HG02610 (cell line): ENCODE measurements around the gene POLN.
"Not testable (repeated sequence)": the region's sequence is repeated elsewhere in the genome, so short reads cannot be mapped to it uniquely, and the experiment has no call there.

ENCODE experiments used
- ATAC-seq: cut with Tn5 transposase; IDR thresholded peaks from one replicate; pipeline ENCODE4 v1.9.1; 2021; ENCODE audit warnings: mild to moderate bottlenecking, moderate library complexity; ENCODE audit not compliant: unreplicated experiment

Gene POLN

GRCh38 chr4:2172161-2172560 lies 69.8 kb downstream of the POLN start:
- no peak for ATAC-seq

- no peak for ATAC-seq
These were observed 73.2 kb downstream of the POLN start for GRCh38 chr4:2168469-2169319.

DNA sequence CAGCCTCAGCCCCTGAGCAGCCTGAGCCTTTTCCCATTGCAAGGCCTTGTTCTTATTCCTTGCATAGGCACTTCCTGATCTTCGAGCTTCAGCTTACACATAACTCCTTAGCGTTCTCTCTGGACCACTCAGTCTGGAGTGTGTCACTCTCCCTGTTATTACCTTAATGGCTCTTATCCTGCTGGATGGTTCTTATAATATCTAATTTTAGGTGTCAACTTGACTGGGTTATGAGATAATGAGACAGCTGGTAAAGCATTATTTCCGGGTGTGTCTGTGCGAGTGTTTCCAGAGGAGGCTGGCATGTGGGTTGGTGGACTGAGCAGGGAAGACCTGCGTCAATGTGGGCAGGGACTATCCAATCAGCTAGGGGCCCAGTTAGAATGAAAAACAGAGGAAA lies 75.7 kb downstream of the POLN start:
- ATAC-seq, result no peak

GRCh38 chr4:2165391-2165790 lies 76.5 kb downstream of the POLN start:
- ATAC-seq, result no peak

DNA sequence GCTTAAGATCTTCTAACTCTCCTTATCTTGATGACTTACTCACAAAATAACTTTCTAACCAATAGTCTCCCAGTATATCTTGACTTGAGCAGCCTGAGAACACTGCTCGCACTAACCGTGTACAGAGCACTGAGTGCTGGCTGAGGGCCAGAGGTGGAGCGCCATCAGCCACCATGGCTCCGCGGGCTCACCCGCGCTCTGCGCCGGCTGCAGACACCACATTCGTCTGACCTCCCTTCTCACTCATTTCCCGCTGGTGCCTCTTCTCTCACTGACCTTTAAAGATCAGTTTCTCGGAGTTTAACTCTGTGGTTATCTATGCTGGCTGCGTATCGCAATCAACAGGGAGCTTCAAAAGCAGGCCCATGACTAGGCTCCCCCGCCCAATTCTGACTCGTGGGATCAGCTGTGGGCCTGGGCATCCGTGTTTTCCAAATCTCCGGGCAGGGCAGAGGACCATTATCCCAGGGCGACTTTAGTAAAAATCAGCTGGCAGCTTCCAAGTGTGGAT lies 78.6 kb downstream of the POLN start:
- no peak for ATAC-seq

DNA sequence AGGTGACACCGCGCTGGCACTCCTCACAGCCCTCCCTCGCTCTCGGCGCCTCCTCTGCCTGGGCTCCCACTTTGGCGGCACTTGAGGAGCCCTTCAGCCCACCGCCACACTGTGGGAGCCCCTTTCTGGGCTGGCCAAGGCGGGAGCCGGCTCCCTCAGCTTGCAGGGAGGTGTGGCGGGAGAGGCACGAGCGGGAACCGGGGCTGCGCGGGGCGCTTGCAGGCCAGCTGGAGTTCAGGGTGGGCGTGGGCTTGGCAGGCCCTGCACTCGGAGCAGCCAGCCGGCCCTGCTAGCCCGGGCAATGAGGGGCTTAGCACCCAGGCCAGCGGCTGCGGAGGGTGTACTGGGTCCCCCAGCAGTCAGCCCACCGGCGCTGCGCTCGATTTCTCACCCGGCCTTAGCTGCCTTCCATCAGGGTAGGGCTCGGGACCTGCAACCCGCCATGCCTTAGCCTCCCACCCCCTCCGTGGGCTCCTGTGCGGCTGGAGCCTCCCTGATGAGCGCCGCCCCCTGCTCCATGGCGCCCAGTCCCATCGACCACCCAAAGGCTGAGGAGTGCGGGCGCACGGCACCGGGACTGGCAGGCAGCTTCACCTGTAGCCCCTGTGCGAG lies 80.7 kb downstream of the POLN start:
- not testable (repeated sequence) for ATAC-seq

DNA sequence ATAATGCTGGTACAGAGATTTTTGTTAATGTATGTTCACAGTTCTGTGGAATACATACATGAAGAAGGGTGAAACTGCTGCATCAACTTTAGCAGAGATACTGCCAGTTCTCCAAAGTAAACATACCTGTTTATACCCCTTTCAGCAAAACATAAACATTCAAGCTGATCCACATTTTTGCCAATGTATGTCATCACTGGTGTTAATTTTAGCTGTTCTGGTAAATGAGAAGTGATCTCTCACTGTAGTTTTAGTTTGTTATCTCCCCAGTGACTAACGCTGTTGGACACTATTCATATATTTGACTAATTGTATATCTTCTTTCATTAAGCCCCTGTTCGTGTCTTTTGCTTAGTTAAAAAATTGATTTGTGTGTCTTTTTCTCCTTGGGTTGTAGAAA lies 82.0 kb downstream of the POLN start:
- ATAC-seq, result no peak

DNA sequence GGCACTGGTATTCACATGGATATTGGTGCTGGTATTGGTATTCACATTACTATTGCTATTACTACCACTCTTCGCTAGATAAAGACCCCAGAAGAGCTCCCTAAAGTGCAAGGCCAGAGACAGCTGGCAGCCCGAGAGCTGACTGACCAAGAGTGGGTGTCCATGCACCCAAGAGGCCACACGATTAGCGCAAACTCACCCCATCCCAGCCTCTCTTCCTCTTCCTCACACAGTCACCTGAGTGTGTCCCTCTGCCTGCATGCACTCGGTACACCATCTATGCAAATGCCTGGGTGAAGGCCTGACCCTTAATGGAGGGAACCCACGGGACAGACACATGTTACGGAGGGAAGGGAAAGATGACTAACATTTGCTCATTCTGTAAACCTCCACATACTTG lies 86.7 kb downstream of the POLN start:
- ATAC-seq, result no peak

DNA sequence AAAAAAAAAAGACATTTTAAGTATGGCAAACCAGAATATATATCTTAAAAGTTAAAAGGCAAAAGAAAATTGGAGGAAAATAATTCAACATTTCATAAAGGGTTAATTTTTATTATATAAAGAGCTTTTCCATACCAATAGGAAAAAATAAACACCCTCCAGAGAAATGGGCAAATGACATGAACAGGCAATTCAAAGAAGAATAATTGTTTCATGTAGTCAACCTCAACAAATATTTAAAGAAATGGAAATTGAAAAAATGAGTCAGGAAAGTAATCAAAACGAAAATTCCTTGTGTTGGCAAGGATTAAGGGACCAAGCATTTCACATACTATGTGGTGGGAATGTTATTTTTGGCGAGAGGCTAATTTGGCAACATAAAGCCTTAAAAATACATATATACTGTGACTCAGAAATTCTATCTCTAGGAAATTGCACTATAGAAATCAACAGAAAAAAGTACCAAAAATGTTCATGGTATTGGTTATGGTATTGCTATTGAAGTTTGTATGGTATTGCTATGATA lies 87.6 kb downstream of the POLN start:
- ATAC-seq, result no peak

- ATAC-seq, result no peak
These were observed 90.4 kb downstream of the POLN start for GRCh38 chr4:2151544-2151943.

DNA sequence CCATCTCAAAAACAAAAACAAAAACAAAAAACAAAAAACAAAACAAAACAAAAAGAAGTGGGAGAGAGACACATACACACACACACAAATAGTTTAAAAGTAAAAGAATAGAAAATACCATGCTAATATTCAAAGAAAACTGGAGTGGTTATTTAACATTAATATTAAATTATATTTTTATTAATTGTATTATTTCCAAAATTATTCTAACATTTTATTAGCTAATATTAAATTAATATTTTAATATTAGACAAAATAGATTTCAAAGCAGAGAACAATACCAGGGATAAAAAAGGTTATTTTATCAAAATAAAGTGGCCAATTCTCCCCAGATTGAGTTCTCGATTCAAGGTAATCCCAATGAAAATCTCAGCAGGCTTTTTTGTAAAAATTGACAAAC lies 91.8 kb downstream of the POLN start:
- ATAC-seq, result no peak

DNA sequence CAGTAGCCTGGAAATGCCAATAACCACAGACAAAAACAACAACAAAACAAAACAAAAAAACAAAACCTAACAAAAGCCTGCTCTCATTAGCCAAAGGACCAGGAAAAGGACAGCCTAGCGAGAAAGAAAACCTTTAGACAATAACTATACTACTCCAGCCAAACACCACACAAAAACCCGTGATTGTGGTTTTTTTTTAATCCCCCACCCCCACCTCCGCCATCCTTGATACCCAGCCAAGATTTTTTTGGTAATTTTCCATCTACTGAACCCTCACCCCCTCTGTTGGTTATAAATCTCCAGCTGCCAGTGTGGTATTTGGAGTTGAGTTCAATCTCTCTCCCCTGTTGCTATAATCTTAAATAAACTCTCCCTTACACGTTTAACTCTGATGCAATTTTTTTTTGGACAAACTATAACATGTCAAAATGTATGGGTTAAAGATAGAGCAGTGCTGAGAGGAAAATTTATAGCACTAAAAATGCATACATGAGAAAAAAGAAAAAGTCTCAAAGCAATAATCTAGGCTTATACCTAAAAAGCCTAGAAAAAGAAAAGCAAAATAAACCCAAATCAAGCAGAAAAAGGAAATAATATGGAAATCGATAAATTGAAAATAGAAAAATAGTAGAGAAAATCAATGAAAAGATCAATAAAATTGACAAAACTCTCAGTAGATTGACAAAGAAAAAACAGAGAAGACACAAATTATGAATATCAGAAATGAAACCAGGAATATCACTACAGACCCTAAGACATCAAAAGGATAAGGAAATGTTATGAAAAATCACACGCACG lies 99.1 kb downstream of the POLN start:
- ATAC-seq, result no peak

DNA sequence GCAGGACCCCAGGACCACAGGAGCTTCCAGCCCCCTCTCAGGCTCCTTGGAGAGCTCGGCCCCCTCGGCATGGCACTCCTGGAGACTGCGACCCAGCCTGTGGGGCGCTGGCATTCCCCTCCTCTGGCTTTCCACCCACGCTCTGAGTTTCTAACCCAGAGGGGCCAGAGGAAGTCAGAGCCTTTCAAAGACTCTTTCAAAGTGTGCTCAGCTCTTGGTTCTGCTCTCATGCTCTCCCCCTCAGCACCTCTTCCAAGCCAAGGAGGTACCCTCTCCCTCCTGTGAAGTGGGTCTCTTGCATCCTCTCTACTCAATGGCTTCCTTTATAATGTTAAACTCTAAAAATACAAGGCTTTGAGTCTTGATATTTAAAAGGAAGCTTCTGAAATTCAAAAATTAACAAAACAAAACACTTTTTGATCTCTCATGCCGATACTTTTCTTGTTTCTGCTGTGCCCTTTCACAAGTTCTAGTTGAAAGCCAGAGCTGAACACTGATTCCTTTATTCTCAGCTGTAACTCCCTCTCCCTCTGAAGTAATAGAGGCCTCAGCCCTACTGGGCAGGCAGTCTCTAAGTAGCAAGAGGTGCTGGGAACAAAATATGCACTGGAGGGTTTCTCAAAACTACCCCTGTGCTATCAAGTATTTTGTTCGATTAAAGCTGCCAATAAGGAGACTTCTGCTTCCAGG lies 100.0 kb downstream of the POLN start:
- ATAC-seq, result no peak

GRCh38 chr4:2141022-2141761 lies 100.7 kb downstream of the POLN start:
- no peak for ATAC-seq

DNA sequence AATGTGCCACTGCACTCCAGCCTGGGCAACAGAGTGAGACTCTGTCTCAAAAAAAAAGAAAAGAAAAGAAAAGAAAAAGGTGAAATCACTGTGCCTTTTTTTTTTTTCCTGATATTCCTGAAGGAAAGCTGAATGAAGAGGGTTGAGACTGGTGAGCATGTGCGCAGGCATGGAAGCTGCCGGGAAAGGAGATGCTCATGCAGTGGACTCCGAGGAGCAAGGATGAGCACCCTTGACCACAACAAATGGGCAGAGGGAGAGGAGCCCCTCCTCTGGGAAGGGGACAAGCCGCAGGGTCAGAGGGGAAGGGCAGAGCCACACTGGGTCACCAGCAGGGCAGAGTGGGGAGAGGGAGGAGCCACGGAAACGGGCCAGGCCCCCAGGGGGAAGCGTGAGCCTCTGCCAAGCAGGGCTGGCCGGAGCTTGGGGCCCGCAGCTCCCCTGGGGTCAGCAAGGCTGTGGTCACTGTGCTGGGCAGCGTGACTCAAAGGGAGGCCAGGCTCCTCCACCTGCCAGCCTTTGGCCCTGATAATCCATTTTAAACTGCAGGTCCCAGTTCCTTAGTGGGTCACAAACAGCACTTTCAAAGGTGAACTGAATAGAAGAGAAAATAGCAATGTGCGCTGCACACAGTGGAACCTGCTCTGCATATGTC lies 102.9 kb downstream of the POLN start:
- no peak for ATAC-seq

- ATAC-seq, result no peak
These were observed 105.2 kb downstream of the POLN start for GRCh38 chr4:2136726-2137125.

DNA sequence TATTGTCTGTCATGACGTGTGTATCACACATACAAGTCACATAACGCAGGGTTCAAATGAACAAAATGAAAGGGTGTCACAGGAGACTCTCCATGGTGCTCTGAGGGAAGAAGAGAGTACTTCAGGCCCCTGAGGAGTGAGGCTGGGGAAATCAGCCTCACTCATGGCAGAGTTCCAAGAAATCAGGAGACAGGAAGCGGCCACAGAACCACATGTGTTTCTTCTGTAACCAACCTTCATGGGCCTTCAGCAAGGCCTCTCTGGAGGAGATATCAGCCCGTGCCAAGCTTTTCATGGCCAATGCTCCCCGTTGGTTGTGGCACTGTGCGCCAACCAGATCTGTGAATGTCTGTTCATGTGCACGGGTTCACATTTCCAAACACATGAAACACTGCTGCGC lies 106.8 kb downstream of the POLN start:
- no peak for ATAC-seq

DNA sequence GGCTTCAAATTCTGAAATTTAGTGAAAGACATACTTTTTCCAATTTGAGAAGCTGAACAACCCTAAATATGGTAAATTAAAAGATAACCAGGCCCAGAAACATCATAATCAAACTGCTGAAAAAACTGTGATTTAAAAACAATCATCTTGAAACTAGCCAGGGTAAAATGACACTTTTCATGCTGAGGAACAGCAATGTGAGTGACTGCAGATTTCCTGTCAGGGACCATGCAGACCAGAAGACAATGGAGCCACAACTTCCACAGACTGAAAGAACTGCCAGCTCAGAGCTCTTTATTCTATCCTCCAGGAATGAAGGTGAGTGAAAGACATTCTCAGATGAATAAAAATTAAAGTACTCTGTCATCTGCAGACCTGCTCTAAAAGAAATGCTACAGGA lies 109.5 kb downstream of the POLN start:
- no peak for ATAC-seq

DNA sequence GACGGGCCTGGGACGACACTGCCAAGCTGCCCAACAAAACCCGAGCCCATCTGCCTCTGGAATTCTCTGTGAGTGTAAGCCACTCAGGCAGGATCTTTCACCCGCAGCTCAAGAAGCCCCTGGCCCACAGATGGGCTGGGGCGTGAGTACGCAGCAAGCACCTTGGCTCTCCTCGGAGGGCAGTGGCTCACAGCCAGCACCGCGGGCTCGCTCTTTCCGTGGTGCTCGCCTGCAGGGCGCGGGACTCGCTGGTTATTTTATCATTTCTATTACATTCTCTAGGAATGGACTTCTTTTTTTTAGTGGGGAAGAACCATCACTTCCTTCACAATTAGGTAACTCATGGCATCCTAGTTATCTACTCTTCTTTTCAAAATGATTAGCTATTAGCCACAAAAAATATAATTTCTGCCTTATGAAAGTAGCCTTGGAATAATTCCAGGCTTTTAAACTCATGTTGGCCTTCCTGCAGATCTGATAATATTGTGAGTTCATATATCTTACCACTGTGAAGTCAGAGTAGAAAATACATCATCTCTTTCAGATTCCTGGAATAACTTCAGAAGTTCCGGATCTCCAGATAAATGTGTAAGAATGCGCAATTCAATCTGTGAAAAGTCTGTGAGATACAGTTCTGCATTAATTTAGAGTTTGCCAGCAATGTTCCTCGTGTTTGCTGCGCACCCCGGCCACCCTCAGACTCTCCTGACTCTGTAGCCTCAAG lies 114.2 kb downstream of the POLN start:
- no peak for ATAC-seq
